WTC11 (cell line): Measurements from ENCODE around the gene ITGA8.

Source experiments
- CREB1 ChIP-seq: sonication (generic); formaldehyde crosslinking; IDR thresholded peaks from 2 replicates; pipeline ENCODE4 v1.8.0; 2023; ENCODE audit warnings: mild to moderate bottlenecking, missing genetic modification reagents
- CREM ChIP-seq: sonication (generic); formaldehyde crosslinking; IDR thresholded peaks from 2 replicates; pipeline ENCODE4 v1.8.1; 2022; ENCODE audit warnings: mild to moderate bottlenecking, missing genetic modification reagents, moderate library complexity
- FOXJ3 ChIP-seq: sonication (generic); formaldehyde crosslinking; IDR thresholded peaks from 2 replicates; pipeline ENCODE4 v1.9.0; 2021; ENCODE audit warnings: missing genetic modification reagents, mild to moderate bottlenecking, borderline replicate concordance
- FOXP1 ChIP-seq: sonication (generic); formaldehyde crosslinking; IDR thresholded peaks from 2 replicates; pipeline ENCODE4 v1.8.0; 2022; ENCODE audit warnings: missing genetic modification reagents, mild to moderate bottlenecking, moderate library complexity, borderline replicate concordance
- NFYB ChIP-seq: sonication (generic); formaldehyde crosslinking; conservative IDR thresholded peaks from 2 replicates; pipeline ENCODE4 v1.8.0; 2022; ENCODE audit warnings: low read depth, missing genetic modification reagents
- OVOL2 ChIP-seq: fragments of 250-450 bp; sonication (Bioruptor Pico); IDR thresholded peaks from 2 replicates; pipeline ENCODE4 v1.9.0; 2021; ENCODE audit warnings: mild to moderate bottlenecking, borderline replicate concordance
- SP1 ChIP-seq: sonication (generic); formaldehyde crosslinking; conservative IDR thresholded peaks from 2 replicates; pipeline ENCODE4 v1.8.1; 2022; ENCODE audit warnings: missing genetic modification reagents
- TP53 ChIP-seq: sonication (generic); formaldehyde crosslinking; IDR thresholded peaks from 2 replicates; pipeline ENCODE4 v1.8.1; 2023; ENCODE audit warnings: mild to moderate bottlenecking, missing genetic modification reagents
- ZNF138 ChIP-seq: sonication (generic); formaldehyde crosslinking; conservative IDR thresholded peaks from 2 replicates; pipeline ENCODE4 v1.8.1; 2022; ENCODE audit warnings: mild to moderate bottlenecking, moderate library complexity, missing genetic modification reagents
- ZNF671 ChIP-seq: fragments of 250-450 bp; sonication (Bioruptor Pico); IDR thresholded peaks from 2 replicates; pipeline ENCODE4 v1.8.0; 2021; ENCODE audit warnings: mild to moderate bottlenecking
- TF ChIP-seq, protein P1 (sequence below): fragments of 200-600 bp; IDR thresholded peaks from 2 replicates; pipeline ENCODE4 v1.8.0; 2022; ENCODE audit warnings: antibody characterized with exemption
- TF ChIP-seq, protein P2 (sequence below): fragments of 250-450 bp; sonication (Bioruptor Pico); IDR thresholded peaks from 2 replicates; pipeline ENCODE4 v1.9.0; 2021; ENCODE audit warnings: mild to moderate bottlenecking, borderline replicate concordance
- TF ChIP-seq, protein P3 (sequence below): sonication (generic); formaldehyde crosslinking; IDR thresholded peaks from 2 replicates; pipeline ENCODE4 v1.8.1; 2022; ENCODE audit warnings: low read depth, missing genetic modification reagents, borderline replicate concordance

DNA sequence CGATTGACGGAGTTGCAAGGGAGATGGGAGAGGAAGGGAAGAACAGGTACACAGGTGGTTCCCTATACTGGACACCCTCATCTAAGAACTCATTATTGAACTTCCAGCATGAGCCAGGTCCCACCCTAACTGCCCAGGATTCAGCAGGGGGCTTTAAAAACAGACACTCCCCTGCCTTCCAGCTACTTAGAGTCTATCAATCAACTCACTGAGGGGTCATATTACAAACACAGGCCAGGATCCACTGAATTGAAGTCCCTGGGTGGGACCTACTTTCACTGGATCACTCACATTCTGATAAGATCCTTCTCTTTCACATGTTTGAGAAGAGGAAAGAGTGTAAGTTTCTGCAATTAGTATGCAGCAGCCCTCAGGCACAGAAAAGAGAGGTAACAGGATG is 92.8 kb downstream of the ITGA8 start:
- TF ChIP-seq, protein P1, sequence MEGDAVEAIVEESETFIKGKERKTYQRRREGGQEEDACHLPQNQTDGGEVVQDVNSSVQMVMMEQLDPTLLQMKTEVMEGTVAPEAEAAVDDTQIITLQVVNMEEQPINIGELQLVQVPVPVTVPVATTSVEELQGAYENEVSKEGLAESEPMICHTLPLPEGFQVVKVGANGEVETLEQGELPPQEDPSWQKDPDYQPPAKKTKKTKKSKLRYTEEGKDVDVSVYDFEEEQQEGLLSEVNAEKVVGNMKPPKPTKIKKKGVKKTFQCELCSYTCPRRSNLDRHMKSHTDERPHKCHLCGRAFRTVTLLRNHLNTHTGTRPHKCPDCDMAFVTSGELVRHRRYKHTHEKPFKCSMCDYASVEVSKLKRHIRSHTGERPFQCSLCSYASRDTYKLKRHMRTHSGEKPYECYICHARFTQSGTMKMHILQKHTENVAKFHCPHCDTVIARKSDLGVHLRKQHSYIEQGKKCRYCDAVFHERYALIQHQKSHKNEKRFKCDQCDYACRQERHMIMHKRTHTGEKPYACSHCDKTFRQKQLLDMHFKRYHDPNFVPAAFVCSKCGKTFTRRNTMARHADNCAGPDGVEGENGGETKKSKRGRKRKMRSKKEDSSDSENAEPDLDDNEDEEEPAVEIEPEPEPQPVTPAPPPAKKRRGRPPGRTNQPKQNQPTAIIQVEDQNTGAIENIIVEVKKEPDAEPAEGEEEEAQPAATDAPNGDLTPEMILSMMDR, result no peak
- TF ChIP-seq TP53 (no peak), ZNF138 (no peak), SP1 (CRISPR knock-in tag) (no peak), ZNF671 (CRISPR knock-in tag) (no peak), CREB1 (CRISPR knock-in tag) (no peak), FOXP1 (CRISPR knock-in tag) (no peak), FOXJ3 (CRISPR knock-in tag) (no peak), OVOL2 (CRISPR knock-in tag) (no peak), NFYB (CRISPR knock-in tag) (no peak), CREM (CRISPR knock-in tag) (no peak)
- TF ChIP-seq, protein P2, sequence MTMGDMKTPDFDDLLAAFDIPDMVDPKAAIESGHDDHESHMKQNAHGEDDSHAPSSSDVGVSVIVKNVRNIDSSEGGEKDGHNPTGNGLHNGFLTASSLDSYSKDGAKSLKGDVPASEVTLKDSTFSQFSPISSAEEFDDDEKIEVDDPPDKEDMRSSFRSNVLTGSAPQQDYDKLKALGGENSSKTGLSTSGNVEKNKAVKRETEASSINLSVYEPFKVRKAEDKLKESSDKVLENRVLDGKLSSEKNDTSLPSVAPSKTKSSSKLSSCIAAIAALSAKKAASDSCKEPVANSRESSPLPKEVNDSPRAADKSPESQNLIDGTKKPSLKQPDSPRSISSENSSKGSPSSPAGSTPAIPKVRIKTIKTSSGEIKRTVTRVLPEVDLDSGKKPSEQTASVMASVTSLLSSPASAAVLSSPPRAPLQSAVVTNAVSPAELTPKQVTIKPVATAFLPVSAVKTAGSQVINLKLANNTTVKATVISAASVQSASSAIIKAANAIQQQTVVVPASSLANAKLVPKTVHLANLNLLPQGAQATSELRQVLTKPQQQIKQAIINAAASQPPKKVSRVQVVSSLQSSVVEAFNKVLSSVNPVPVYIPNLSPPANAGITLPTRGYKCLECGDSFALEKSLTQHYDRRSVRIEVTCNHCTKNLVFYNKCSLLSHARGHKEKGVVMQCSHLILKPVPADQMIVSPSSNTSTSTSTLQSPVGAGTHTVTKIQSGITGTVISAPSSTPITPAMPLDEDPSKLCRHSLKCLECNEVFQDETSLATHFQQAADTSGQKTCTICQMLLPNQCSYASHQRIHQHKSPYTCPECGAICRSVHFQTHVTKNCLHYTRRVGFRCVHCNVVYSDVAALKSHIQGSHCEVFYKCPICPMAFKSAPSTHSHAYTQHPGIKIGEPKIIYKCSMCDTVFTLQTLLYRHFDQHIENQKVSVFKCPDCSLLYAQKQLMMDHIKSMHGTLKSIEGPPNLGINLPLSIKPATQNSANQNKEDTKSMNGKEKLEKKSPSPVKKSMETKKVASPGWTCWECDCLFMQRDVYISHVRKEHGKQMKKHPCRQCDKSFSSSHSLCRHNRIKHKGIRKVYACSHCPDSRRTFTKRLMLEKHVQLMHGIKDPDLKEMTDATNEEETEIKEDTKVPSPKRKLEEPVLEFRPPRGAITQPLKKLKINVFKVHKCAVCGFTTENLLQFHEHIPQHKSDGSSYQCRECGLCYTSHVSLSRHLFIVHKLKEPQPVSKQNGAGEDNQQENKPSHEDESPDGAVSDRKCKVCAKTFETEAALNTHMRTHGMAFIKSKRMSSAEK (CRISPR knock-in tag), result no peak
- TF ChIP-seq, protein P3, sequence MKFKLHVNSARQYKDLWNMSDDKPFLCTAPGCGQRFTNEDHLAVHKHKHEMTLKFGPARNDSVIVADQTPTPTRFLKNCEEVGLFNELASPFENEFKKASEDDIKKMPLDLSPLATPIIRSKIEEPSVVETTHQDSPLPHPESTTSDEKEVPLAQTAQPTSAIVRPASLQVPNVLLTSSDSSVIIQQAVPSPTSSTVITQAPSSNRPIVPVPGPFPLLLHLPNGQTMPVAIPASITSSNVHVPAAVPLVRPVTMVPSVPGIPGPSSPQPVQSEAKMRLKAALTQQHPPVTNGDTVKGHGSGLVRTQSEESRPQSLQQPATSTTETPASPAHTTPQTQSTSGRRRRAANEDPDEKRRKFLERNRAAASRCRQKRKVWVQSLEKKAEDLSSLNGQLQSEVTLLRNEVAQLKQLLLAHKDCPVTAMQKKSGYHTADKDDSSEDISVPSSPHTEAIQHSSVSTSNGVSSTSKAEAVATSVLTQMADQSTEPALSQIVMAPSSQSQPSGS, result no peak
